Endodermal cell (in vitro differentiated cells): Measurements from ENCODE around the gene FBXO2. TPM values are rescaled to one million over a fixed set of nuclear protein-coding genes. Genes with fewer than 3 reads are reported as not detected.

Experiments
- DNase-seq: peaks from one replicate; pipeline ENCODE4 v3.0.0-alpha.2; 2017
- H3K27ac ChIP-seq: 2 replicates; pipeline ENCODE4 v1.5.1; 2013; ENCODE audit warnings: mild to moderate bottlenecking, low read depth, low read length, moderate library complexity
- H3K27me3 ChIP-seq: 2 replicates; pipeline ENCODE4 v1.6.1; 2013; ENCODE audit warnings: mild to moderate bottlenecking, low read length, moderate library complexity; ENCODE audit not compliant: insufficient read depth, control insufficient read depth, poor library complexity, severe bottlenecking
- H3K36me3 ChIP-seq: 2 replicates; pipeline ENCODE4 v1.7.0; 2013; ENCODE audit warnings: mild to moderate bottlenecking, low read length, moderate library complexity; ENCODE audit not compliant: control insufficient read depth, insufficient read depth
- H3K4me1 ChIP-seq: one replicate; pipeline ENCODE4 v1.7.0; 2013; ENCODE audit warnings: low read length; ENCODE audit not compliant: control insufficient read depth, insufficient read depth
- H3K4me3 ChIP-seq: 2 replicates; pipeline ENCODE4 v1.5.1; 2013; ENCODE audit warnings: mild to moderate bottlenecking, low read length, moderate library complexity
- H3K9ac ChIP-seq: 2 replicates; pipeline ENCODE4 v1.6.1; 2013; ENCODE audit warnings: mild to moderate bottlenecking, low read length, moderate library complexity; ENCODE audit not compliant: poor library complexity, severe bottlenecking; ENCODE audit errors: extremely low read depth
- H3K9me3 ChIP-seq: 2 replicates; pipeline ENCODE4 v1.6.1; 2013; ENCODE audit warnings: mild to moderate bottlenecking, low read length, moderate library complexity; ENCODE audit not compliant: control insufficient read depth
- H3K27ac Mint-ChIP-seq: 2 replicates; pipeline ENCODE4 v1.8.0; 2020; ENCODE audit warnings: mixed read lengths
- H3K27me3 Mint-ChIP-seq: 2 replicates; pipeline ENCODE4 v1.8.0; 2021; ENCODE audit warnings: mild to moderate bottlenecking, mixed read lengths; ENCODE audit not compliant: insufficient read depth
- H3K36me3 Mint-ChIP-seq: 2 replicates; pipeline ENCODE4 v1.8.0; 2020; ENCODE audit warnings: low read depth, mixed read lengths
- H3K4me1 Mint-ChIP-seq: 2 replicates; pipeline ENCODE4 v1.8.0; 2020; ENCODE audit warnings: mixed read lengths
- H3K4me3 Mint-ChIP-seq: 2 replicates; pipeline ENCODE4 v1.8.0; 2020; ENCODE audit warnings: mild to moderate bottlenecking, moderate library complexity, mixed read lengths
- H3K9me3 Mint-ChIP-seq: 2 replicates; pipeline ENCODE4 v1.8.0; 2020; ENCODE audit warnings: mild to moderate bottlenecking, mixed read lengths
- WGBS, 2 experiments: methylation state at CpG; one replicate each; pipeline versions ENCODE4 v1.1.5 to v1.1.7; 2013; ENCODE audit warnings: missing lambda C conversion rate in 2 of 2, mixed read lengths in 1 of 2; ENCODE audit not compliant: insufficient coverage in 1 of 2, insufficient read length in 1 of 2; 5-methylcytosine and 5-hydroxymethylcytosine counted together
- total RNA-seq, 2 donors: library from RNA; stranded (reverse); fragmentation: NEBNext Ultra II Directional in 1 of 2; extraction: Animal tissue kit (Norgen Biotek cat#: 25700) in 1 of 2; gene quantifications; 2 replicates in 1 of 2; 3 replicates in 1 of 2; pipeline ENCODE4 v1.2.1, GENCODE V29; 2021
- TF ChIP-seq, protein P1 (sequence below): fragments of 200-600 bp; sonication (generic); conservative IDR thresholded peaks from 2 replicates; pipeline ENCODE4 v1.5.0; 2021; ENCODE audit warnings: antibody characterized with exemption, mild to moderate bottlenecking

The FBXO2 gene
- total RNA-seq, 2 donors from 2014 or later = 14.1 to 32.0 TPM

- 81 to 89% methylated on average over 5 to 15 of the region's 15 CpGs for WGBS, 2 experiments
- Histone ChIP-seq H3K27ac (no peak overlapping the region), H3K9me3 (no peaks in the 10 kb centered on the region), H3K27me3 (no peaks in the 10 kb centered on the region), H3K36me3 (no peaks in the 10 kb centered on the region), H3K4me1 (no peaks in the 10 kb centered on the region), H3K9ac (no peak overlapping the region), H3K4me3 (no peak overlapping the region)
- Mint-ChIP-seq H3K27ac (no peak overlapping the region), H3K4me1 (no peaks in the 10 kb centered on the region), H3K36me3 (no peaks in the 10 kb centered on the region), H3K9me3 (no peaks in the 10 kb centered on the region), H3K4me3 (no peak overlapping the region), H3K27me3 (peaks cover 6% of the 10 kb centered on the region)
- TF ChIP-seq, protein P1, sequence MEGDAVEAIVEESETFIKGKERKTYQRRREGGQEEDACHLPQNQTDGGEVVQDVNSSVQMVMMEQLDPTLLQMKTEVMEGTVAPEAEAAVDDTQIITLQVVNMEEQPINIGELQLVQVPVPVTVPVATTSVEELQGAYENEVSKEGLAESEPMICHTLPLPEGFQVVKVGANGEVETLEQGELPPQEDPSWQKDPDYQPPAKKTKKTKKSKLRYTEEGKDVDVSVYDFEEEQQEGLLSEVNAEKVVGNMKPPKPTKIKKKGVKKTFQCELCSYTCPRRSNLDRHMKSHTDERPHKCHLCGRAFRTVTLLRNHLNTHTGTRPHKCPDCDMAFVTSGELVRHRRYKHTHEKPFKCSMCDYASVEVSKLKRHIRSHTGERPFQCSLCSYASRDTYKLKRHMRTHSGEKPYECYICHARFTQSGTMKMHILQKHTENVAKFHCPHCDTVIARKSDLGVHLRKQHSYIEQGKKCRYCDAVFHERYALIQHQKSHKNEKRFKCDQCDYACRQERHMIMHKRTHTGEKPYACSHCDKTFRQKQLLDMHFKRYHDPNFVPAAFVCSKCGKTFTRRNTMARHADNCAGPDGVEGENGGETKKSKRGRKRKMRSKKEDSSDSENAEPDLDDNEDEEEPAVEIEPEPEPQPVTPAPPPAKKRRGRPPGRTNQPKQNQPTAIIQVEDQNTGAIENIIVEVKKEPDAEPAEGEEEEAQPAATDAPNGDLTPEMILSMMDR = no peak
- no peak for DNase-seq
These were observed 24.8 kb downstream of the FBXO2 start for GRCh38 chr1:11629184-11630016.

DNA sequence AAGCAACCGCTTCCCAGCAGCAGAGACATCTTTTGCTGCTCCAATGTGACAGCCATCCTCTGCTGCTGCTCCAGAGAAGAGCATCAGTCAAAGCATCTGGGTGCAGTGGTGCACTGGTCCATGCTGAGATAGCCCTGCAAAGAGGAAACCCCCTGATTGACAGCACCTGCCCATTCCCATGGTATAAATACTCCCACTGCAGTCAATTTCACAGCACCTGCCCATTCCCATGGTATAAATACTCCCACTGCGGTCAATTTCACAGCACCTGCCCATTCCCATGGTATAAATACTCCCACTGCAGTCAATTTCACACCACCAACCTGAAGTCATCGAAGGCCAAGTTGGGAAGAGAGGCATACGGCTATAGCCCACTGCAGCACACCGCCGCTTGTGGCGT lies 25.5 kb downstream of the FBXO2 start:
- no peak overlapping the region for H3K4me3 Mint-ChIP-seq
- TF ChIP-seq, protein P1 = no peak
- no peaks in the 10 kb centered on the region for H3K36me3 Mint-ChIP-seq
- H3K27ac Mint-ChIP-seq = no peak overlapping the region
- H3K4me1 ChIP-seq = no peaks in the 10 kb centered on the region
- no peaks in the 10 kb centered on the region for H3K4me1 Mint-ChIP-seq
- H3K36me3 ChIP-seq = no peaks in the 10 kb centered on the region
- H3K27me3 ChIP-seq = no peaks in the 10 kb centered on the region
- H3K9me3 Mint-ChIP-seq = no peaks in the 10 kb centered on the region
- H3K9me3 ChIP-seq = no peaks in the 10 kb centered on the region
- no peak overlapping the region for H3K27ac ChIP-seq
- 92 to 94% methylated on average over 5 to 7 of the region's 7 CpGs for WGBS, 2 experiments
- H3K27me3 Mint-ChIP-seq = peaks cover 6% of the 10 kb centered on the region
- no peak overlapping the region for H3K4me3 ChIP-seq
- no peak for DNase-seq
- no peak overlapping the region for H3K9ac ChIP-seq

DNA sequence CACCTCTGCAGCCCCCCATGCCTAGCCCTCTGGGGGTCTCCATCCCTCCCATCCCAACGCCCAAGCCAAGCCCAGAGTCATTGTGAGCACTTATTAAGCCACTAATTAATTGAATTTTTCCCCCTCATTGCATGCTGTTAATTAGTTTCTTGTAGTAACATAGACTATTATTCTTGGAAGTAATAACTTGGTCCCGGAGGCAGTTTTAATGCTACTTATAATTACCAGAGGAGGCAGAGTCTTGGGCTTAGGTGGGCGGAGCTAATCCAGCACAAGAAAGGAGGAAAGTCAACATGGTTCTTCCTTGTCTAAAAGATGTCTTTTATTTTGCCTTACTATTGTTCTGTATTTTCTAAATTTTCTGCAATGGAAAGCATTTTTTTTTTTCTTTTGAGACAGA lies 27.7 kb downstream of the FBXO2 start:
- TF ChIP-seq, protein P1 = no peak
- Mint-ChIP-seq H3K27me3 (peaks cover 8% of the 10 kb centered on the region), H3K4me1 (no peaks in the 10 kb centered on the region), H3K9me3 (no peaks in the 10 kb centered on the region), H3K27ac (no peak overlapping the region), H3K36me3 (no peaks in the 10 kb centered on the region), H3K4me3 (no peak overlapping the region)
- Histone ChIP-seq H3K36me3 (no peaks in the 10 kb centered on the region), H3K9ac (no peak overlapping the region), H3K4me3 (no peak overlapping the region), H3K27me3 (no peaks in the 10 kb centered on the region), H3K4me1 (no peaks in the 10 kb centered on the region), H3K9me3 (no peaks in the 10 kb centered on the region), H3K27ac (no peak overlapping the region)
- 92% methylated on average over 3 of the region's 3 CpGs; no CpG with 5 or more reads in 1 of the 2 experiments for WGBS, 2 experiments
- DNase-seq = no peak
